DOHH2 (cell line): ENCODE measurements around the gene REEP6.

Experiments used
- EZH2phosphoT487 ChIP-seq: fragments of 200-600 bp; sonication (generic); IDR thresholded peaks from 2 replicates; pipeline ENCODE4 v1.6.1; 2017; ENCODE audit warnings: borderline replicate concordance, mild to moderate bottlenecking, antibody characterized with exemption, low read length, moderate library complexity, mixed read lengths
- TF ChIP-seq, protein P1 (sequence below): fragments of 200-600 bp; sonication (generic); IDR thresholded peaks from one replicate; pipeline ENCODE4 v1.5.1; 2014; ENCODE audit warnings: antibody characterized with exemption, mild to moderate bottlenecking, low read depth, low read length; ENCODE audit not compliant: poor library complexity, severe bottlenecking

DNA sequence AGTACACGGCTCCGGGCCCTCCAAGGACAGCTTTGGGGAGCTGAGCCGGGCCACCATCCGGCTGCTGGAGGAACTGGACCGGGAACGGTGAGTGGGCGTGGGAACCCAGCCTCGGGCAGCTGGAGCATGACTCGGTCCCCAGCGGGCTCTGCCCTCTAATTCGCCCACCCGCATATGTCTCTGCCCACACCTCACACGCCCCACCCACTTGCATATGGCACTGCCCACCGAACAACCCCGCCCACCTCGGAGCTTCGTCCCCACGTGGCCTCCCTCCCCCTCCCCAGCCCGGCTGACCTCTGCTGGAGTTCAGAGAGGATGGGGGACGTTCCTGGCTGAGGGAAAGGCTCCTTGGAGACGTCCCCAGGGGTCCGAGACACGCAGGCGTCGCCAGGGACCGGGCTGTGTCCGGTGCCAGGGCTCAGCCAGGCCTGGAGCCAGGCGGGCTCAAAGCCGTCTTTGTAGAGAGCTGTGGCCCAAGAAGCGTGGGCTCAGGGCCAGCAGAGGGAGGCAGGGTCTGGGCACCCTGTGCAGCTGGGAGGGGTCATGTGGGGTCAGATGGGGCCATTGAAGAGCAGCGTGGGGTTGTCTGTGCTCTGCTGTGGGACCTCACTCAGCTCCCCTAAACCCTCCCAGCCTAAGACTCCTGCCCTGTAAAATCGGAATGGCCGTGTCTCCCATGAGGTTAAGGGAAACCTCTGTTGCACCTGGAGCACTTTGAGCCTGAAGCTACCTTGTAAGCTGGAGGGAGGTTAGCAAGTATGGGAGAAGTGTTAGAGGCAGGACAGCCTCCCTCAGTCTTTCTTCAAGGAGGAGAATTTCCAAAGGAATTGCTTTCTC, 37.2 kb upstream of the REEP6 start:
- TF ChIP-seq, protein P1, sequence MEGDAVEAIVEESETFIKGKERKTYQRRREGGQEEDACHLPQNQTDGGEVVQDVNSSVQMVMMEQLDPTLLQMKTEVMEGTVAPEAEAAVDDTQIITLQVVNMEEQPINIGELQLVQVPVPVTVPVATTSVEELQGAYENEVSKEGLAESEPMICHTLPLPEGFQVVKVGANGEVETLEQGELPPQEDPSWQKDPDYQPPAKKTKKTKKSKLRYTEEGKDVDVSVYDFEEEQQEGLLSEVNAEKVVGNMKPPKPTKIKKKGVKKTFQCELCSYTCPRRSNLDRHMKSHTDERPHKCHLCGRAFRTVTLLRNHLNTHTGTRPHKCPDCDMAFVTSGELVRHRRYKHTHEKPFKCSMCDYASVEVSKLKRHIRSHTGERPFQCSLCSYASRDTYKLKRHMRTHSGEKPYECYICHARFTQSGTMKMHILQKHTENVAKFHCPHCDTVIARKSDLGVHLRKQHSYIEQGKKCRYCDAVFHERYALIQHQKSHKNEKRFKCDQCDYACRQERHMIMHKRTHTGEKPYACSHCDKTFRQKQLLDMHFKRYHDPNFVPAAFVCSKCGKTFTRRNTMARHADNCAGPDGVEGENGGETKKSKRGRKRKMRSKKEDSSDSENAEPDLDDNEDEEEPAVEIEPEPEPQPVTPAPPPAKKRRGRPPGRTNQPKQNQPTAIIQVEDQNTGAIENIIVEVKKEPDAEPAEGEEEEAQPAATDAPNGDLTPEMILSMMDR = no peak
- no peak for TF ChIP-seq EZH2phosphoT487
